ENCODE results near the gene ENDOV.
A peak's percentile ranks its signal among the peaks of the same experiment; 100 is the strongest.
"Not testable (repeated sequence)": the region's sequence is repeated elsewhere in the genome, so short reads cannot be mapped to it uniquely, and the experiment has no call there.

The ENDOV gene

DNA sequence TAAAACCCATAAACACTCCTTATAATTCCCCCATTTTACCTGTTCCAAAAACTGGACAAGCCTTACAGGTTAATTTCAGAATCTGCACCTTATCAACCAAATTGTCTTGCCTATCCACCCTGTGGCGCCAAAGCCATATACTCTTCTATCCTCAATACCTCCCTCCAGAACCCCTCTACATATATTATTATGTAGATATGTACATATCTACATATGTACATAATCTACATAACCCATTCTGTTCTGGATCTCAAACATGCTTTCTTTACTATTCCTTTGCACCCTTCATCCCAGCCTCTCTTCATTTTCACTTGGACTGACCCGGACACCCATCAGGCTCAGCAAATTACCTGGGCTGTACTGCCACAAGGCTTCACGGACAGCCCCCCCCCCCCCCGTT is 12.0 kb upstream of the ENDOV start:
- TF ChIP-seq, protein P1, sequence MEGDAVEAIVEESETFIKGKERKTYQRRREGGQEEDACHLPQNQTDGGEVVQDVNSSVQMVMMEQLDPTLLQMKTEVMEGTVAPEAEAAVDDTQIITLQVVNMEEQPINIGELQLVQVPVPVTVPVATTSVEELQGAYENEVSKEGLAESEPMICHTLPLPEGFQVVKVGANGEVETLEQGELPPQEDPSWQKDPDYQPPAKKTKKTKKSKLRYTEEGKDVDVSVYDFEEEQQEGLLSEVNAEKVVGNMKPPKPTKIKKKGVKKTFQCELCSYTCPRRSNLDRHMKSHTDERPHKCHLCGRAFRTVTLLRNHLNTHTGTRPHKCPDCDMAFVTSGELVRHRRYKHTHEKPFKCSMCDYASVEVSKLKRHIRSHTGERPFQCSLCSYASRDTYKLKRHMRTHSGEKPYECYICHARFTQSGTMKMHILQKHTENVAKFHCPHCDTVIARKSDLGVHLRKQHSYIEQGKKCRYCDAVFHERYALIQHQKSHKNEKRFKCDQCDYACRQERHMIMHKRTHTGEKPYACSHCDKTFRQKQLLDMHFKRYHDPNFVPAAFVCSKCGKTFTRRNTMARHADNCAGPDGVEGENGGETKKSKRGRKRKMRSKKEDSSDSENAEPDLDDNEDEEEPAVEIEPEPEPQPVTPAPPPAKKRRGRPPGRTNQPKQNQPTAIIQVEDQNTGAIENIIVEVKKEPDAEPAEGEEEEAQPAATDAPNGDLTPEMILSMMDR (IDR thresholded peaks at IDR 0.05; ENCODE audit: low read depth, low read length, missing control alignments): no peak
- H3K4me3 ChIP-seq (replicated peaks; ENCODE audit: low read depth, low read length): no peak overlapping the region
- DNase-seq (ENCODE audit: extremely low read depth, low read depth): no peak

DNA sequence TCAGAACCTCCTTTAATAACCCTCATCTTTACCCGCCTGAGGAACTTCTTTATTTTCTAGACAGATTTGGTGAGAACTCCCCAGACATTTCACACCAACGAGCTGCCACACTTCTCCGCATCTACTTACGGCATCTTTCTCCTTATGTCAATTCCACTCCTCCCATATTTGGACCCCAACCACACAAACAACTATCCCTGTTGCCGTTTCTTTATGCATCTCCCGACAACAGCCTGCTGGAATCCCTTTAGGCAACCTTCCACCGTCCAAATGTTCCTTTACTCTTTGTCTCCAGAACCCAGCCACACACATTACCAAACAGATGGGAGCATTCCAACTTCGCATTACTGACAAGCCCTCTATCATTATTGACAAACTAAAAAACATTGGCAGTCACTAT is 8.8 kb upstream of the ENDOV start:
- DNase-seq (ENCODE audit: extremely low read depth, low read depth): no peak
- no peak overlapping the region for H3K4me3 ChIP-seq (replicated peaks; ENCODE audit: low read depth, low read length)
- TF ChIP-seq, protein P1 (IDR thresholded peaks at IDR 0.05; ENCODE audit: low read depth, low read length, missing control alignments): no peak

DNA sequence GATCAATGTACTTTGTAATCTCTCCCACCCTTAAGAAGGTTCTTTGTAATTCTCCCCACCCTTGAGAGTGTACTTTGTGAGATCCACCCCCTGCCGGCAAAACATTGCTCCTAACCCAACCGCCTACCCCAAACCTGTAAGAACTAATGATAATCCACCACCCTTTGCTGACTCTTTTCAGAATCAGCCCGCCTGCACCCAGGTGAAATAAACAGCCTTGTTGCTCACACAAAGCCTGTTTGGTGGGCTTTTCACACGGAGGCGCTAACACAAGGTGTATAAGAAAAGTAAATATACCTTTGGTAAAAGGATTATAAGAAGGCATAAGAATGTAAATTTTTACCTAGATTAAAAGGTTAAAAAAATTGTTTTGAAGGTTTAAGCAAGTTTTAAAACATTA is 7.0 kb upstream of the ENDOV start:
- DNase-seq (ENCODE audit: extremely low read depth, low read depth): not testable (repeated sequence)

DNA sequence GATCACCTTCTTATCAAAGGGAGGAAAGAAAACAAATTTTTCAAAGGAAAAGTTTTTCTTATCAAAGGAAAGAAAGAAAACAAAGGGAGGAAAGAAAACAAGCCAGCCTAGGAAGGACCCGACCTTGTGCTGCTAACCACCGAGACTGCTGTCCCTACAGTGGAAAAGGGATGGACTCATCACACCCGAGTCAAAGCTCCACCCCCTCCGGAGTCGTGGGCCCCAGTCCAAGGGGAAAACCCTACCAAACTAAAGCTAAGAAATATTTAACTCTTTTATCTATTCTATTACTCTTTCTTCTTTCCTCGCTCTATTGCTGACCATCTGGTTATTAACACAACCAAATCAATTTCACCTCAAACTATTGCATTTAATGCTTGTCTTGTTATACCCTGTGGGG is 6.1 kb upstream of the ENDOV start:
- TF ChIP-seq, protein P1 (IDR thresholded peaks at IDR 0.05; ENCODE audit: low read depth, low read length, missing control alignments): no peak
- H3K4me3 ChIP-seq (replicated peaks; ENCODE audit: low read depth, low read length): no peak overlapping the region
- no peak for DNase-seq (ENCODE audit: extremely low read depth, low read depth)

More for the DNA sequence above, 7.0 kb upstream of the ENDOV start:
- not testable (repeated sequence) for H3K4me3 ChIP-seq (replicated peaks; ENCODE audit: low read depth, low read length)

DNA sequence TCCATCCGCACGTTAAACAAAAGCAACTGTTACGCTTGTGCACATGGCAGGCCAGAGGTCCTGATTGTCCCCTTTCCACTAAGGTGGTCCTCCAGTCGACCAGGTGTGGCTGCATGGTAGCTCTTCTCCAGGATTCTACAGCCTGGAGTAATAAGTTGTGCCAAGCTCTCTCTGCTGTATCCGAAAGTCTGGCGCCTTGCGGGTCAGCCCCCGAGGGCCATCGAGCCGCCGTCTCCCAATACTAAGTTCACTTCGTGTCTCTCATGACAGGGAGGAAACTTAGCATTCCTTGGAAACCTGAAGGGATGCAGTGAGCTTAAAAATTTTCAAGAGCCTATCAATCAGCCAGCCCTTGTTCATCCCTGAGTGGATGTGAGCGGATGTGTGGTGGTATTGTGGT is 5.3 kb upstream of the ENDOV start:
- H3K4me3 ChIP-seq (replicated peaks; ENCODE audit: low read depth, low read length): no peak overlapping the region
- no peak for DNase-seq (ENCODE audit: extremely low read depth, low read depth)
- TF ChIP-seq, protein P1 (IDR thresholded peaks at IDR 0.05; ENCODE audit: low read depth, low read length, missing control alignments): no peak

DNA sequence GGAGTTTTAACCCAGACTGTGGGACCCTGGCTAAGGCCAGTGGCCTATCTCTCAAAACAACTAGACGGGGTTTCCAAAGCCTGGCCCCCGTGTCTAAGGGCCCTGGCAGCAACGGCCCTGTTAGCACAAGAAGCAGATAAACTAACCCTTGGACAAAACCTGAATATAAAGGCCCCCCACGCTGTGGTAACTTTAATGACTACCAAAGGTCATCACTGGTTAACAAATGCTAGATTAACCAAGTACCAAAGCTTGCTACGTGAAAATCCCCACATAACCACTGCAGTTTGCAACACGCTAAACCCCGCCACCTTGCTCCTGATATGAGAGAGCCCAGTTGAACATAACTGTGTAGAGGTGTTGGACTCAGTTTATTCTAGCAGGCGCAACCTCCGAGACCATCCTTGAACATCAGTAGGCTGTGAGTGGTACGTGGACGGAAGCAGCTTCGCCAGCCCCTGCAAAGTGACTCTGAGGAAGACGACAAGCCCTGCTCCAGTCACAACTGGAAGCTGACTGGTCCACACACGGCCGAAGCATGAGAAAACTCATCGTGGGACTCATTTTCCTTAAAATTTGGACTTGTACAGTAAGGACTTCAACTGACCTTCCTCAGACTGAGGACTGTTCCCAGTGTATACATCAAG is 4.4 kb upstream of the ENDOV start:
- not testable (repeated sequence) for DNase-seq (ENCODE audit: extremely low read depth, low read depth); H3K4me3 ChIP-seq (replicated peaks; ENCODE audit: low read depth, low read length)

DNA sequence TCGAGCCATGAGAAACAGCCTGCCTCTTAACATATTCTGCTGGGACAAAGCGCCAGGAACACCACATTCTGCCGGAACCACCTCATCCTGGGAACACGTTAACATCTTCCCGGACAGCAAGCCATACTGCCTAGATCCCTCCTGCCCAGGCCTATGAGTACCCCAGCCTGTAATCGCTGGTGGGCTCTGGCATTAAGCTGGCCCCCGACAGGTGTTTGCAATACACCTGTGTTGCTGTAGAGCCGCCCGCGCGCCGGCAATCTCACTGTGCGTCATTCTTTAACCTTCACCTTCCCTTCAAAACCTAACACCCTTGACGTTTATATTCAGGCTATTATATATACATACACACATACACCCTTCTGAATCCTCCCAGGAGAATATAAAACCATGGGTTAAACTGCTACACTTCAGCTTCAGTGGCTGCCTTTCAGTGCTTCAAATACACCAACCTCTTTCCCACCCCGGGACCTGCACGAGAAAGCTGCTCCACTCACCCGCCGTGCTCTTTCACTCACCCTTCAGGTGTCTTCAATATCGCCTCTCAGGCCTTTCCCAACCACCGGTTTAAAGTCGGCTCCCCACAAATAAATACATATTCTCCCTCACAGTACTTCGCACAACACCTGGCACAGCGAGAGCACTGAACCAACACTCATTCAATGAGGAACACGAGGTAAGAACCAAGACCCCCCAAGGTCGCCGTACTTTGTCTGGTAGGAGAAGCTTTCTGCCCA is 1.0 kb upstream of the ENDOV start:
- TF ChIP-seq, protein P1 (IDR thresholded peaks at IDR 0.05; ENCODE audit: low read depth, low read length, missing control alignments): no peak
- no peak for DNase-seq (ENCODE audit: extremely low read depth, low read depth)
- H3K4me3 ChIP-seq (replicated peaks; ENCODE audit: low read depth, low read length): peak overlapping the region; percentile 62

DNA sequence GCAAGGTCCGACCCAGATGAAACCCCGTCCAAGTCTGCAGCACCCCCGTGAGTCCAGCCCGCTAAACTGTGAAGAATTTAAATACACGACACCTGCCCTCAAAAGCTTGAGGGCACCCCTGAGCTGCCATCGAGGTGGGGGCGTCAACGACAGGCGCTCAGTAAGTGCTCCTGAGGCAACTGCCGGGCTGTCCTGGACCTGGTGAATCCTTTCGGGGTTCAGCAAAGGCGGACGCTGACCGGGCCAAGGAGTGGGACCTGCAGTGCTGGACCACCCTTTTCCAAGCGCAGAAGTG is 512 bp upstream of the ENDOV start:
- peak overlapping the region; percentile 62 for H3K4me3 ChIP-seq (replicated peaks; ENCODE audit: low read depth, low read length)
- DNase-seq (ENCODE audit: extremely low read depth, low read depth): no peak
- TF ChIP-seq, protein P1 (IDR thresholded peaks at IDR 0.05; ENCODE audit: low read depth, low read length, missing control alignments): no peak

All from HFF-Myc (cell line).